Liver (tissue), 9 donors: ENCODE measurements around the gene SLIRP. TPM values are rescaled to one million over a fixed set of nuclear protein-coding genes. Genes with fewer than 3 reads are reported as not detected.

Experiments used
- DNase-seq: peaks from one replicate; pipeline ENCODE4 v3.0.0-alpha.2; 2017; ENCODE audit warnings: low spot score
- H3K27ac ChIP-seq, 2 donors: one replicate each; pipeline ENCODE4 v1.7.0; 2013; ENCODE audit warnings: inconsistent platforms in 2 of 2, low read length in 2 of 2, control low read depth in 1 of 2, low read depth in 1 of 2, mild to moderate bottlenecking in 1 of 2
- H3K27me3 ChIP-seq, 4 donors: one replicate each; pipeline versions ENCODE4 v1.6.1 to v1.7.0; 2013; ENCODE audit warnings: low read length in 3 of 4, inconsistent platforms in 1 of 4, mild to moderate bottlenecking in 1 of 4, moderate library complexity in 1 of 4; ENCODE audit not compliant: control insufficient read depth in 4 of 4, insufficient read depth in 4 of 4
- H3K36me3 ChIP-seq, 4 donors: one replicate each; pipeline versions ENCODE4 v1.6.1 to v1.7.0; 2013; ENCODE audit warnings: low read length in 3 of 4, mild to moderate bottlenecking in 3 of 4, low read depth in 1 of 4, moderate library complexity in 1 of 4; ENCODE audit not compliant: control insufficient read depth in 4 of 4, insufficient read depth in 3 of 4
- H3K4me1 ChIP-seq, 4 donors: one replicate each; pipeline versions ENCODE4 v1.6.1 to v1.7.0; 2013; ENCODE audit warnings: low read length in 3 of 4, mild to moderate bottlenecking in 3 of 4, moderate library complexity in 1 of 4; ENCODE audit not compliant: control insufficient read depth in 4 of 4, insufficient read depth in 4 of 4
- H3K4me3 ChIP-seq, 3 donors: one replicate each; pipeline versions ENCODE4 v1.6.1 to v1.7.0; 2013; ENCODE audit warnings: low read length in 3 of 3, control low read depth in 1 of 3, low read depth in 1 of 3, mild to moderate bottlenecking in 1 of 3
- H3K9ac ChIP-seq, 2 donors: one replicate each; pipeline ENCODE4 v1.7.0; 2013; ENCODE audit warnings: low read length in 2 of 2, mild to moderate bottlenecking in 2 of 2, moderate library complexity in 2 of 2, control low read depth in 1 of 2, low read depth in 1 of 2
- H3K9me3 ChIP-seq, 4 donors: one replicate each; pipeline versions ENCODE4 v1.6.1 to v1.7.0; 2013; ENCODE audit warnings: low read length in 3 of 4; ENCODE audit not compliant: control insufficient read depth in 4 of 4
- ATF3 ChIP-seq: IDR thresholded peaks from 2 replicates; pipeline ENCODE4 v1.6.1; 2016; ENCODE audit warnings: antibody characterized with exemption
- CTCF ChIP-seq: fragments of 150-350 bp; IDR thresholded peaks from 2 replicates; pipeline ENCODE4 v1.5.1; 2017; ENCODE audit warnings: improper control_type of control experiment, low read depth, low read length; ENCODE audit not compliant: missing input control
- EGR1 ChIP-seq, 2 donors: IDR thresholded peaks; 2 replicates each; pipeline ENCODE4 v1.6.1; 2016 to 2018; ENCODE audit warnings: antibody characterized with exemption in 2 of 2, low read depth in 2 of 2
- FOXA1 ChIP-seq: IDR thresholded peaks from 2 replicates; pipeline ENCODE4 v1.6.1; 2016; ENCODE audit warnings: antibody characterized with exemption
- FOXA2 ChIP-seq: IDR thresholded peaks from 2 replicates; pipeline ENCODE4 v1.6.1; 2016; ENCODE audit warnings: antibody characterized with exemption
- GABPA ChIP-seq, 2 donors: IDR thresholded peaks in 1 of 2; conservative IDR thresholded peaks in 1 of 2; 2 replicates each; pipeline ENCODE4 v1.6.1; 2016; ENCODE audit warnings: antibody characterized with exemption in 2 of 2, mild to moderate bottlenecking in 1 of 2, moderate library complexity in 1 of 2
- HNF4A ChIP-seq, 2 donors: conservative IDR thresholded peaks; 2 replicates each; pipeline ENCODE4 v1.6.1; 2016; ENCODE audit warnings: antibody characterized with exemption in 2 of 2, mild to moderate bottlenecking in 2 of 2
- HNF4G ChIP-seq: IDR thresholded peaks from 2 replicates; pipeline ENCODE4 v1.6.1; 2016; ENCODE audit warnings: antibody characterized with exemption
- JUND ChIP-seq, 2 donors: IDR thresholded peaks; 2 replicates each; pipeline ENCODE4 v1.6.1; 2016; ENCODE audit warnings: antibody characterized with exemption in 2 of 2
- MAX ChIP-seq: IDR thresholded peaks from 2 replicates; pipeline ENCODE4 v1.6.1; 2016; ENCODE audit warnings: antibody characterized with exemption
- NR2F2 ChIP-seq: IDR thresholded peaks from 2 replicates; pipeline ENCODE4 v1.6.1; 2016; ENCODE audit warnings: antibody characterized with exemption
- RAD21 ChIP-seq, 2 donors: IDR thresholded peaks; 2 replicates each; pipeline ENCODE4 v1.6.1; 2016; ENCODE audit warnings: antibody characterized with exemption in 2 of 2, mild to moderate bottlenecking in 2 of 2
- REST ChIP-seq: IDR thresholded peaks from 2 replicates; pipeline ENCODE4 v1.6.1; 2016; ENCODE audit warnings: antibody characterized with exemption, mild to moderate bottlenecking
- RXRA ChIP-seq, 2 donors: IDR thresholded peaks; 2 replicates each; pipeline ENCODE4 v1.6.1; 2017 to 2018; ENCODE audit warnings: antibody characterized with exemption in 2 of 2, mild to moderate bottlenecking in 1 of 2
- SP1 ChIP-seq: IDR thresholded peaks from 2 replicates; pipeline ENCODE4 v1.6.1; 2018; ENCODE audit warnings: antibody characterized with exemption, mild to moderate bottlenecking
- TAF1 ChIP-seq: conservative IDR thresholded peaks from 2 replicates; pipeline ENCODE4 v1.6.1; 2016; ENCODE audit warnings: antibody characterized with exemption, mild to moderate bottlenecking
- YY1 ChIP-seq: IDR thresholded peaks from 2 replicates; pipeline ENCODE4 v1.6.1; 2016; ENCODE audit warnings: antibody characterized with exemption, mild to moderate bottlenecking
- ZBTB33 ChIP-seq: IDR thresholded peaks from 2 replicates; pipeline ENCODE4 v1.6.1; 2016; ENCODE audit warnings: antibody characterized with exemption
- whole genome bisulfite sequencing: extraction: QIAGEN DNeasy Blood & Tissue Kit; methylation state at CpG from one replicate; pipeline ENCODE4 v1.1.7; 2013; 5-methylcytosine and 5-hydroxymethylcytosine counted together
- polyA plus RNA-seq, 2 donors: library from polyadenylated mRNA; stranded (reverse) in 1 of 2; unstranded in 1 of 2; fragments of 200-250 nt in 1 of 2; fragments of >200 nt in 1 of 2; fragmentation: Nextera tagmentation in 1 of 2; extraction: Ambion mirVana in 1 of 2; gene quantifications; one replicate each; pipeline versions ENCODE4 v1.2.1 to v1.2.3, GENCODE V29; 2013 to 2015
- total RNA-seq, 2 donors: library from RNA; depleted of rRNA; stranded (reverse); fragments of >200 nt; gene quantifications; one replicate each; pipeline ENCODE4 v1.2.3, GENCODE V29; 2014
- donor health status: healthy.
- donor health status: healthy.
- donor health status: healthy.
- donor health status: healthy.
- donor health status: healthy.

The SLIRP gene
- total and polyA plus RNA-seq, 4 donors, result 91.1 to 294 (median 121) TPM

- no peak overlapping the region for H3K27ac ChIP-seq
- no peak for DNase-seq
- H3K9me3 ChIP-seq, result no peaks in the 10 kb centered on the region
- no peak for TF ChIP-seq RAD21 (IDR thresholded peaks at IDR 0.05)
- TF ChIP-seq JUND (IDR thresholded peaks at IDR 0.05), result no peak
- TF ChIP-seq HNF4G, result no peak
- no peak for TF ChIP-seq MAX
- no peak for TF ChIP-seq SP1
- TF ChIP-seq ATF3, result no peak
- TF ChIP-seq TAF1, result no peak
- no peak for TF ChIP-seq ZBTB33
- no peak for TF ChIP-seq NR2F2
- no peak for TF ChIP-seq GABPA (IDR thresholded peaks at IDR 0.05 in 1 of 2, conservative IDR thresholded peaks at IDR 0.05 in 1 of 2)
- no peak for TF ChIP-seq FOXA1
- no peak for TF ChIP-seq RXRA (IDR thresholded peaks at IDR 0.05)
- no peak for TF ChIP-seq FOXA2
- TF ChIP-seq HNF4A (conservative IDR thresholded peaks at IDR 0.05), result no peak
- TF ChIP-seq YY1, result no peak
- TF ChIP-seq REST, result no peak
- no peak for TF ChIP-seq EGR1 (IDR thresholded peaks at IDR 0.05; ENCODE audit: low read depth in 2 of 2)
- no peak for TF ChIP-seq CTCF
- no peak overlapping the region for H3K9ac ChIP-seq
- H3K4me1 ChIP-seq, result no peaks in the 10 kb centered on the region
- WGBS, result 86% methylated on average over 5 of the region's 5 CpGs
- H3K36me3 ChIP-seq, result peaks cover 10 to 82% (median 53%) of the 10 kb centered on the region in 4 donors
- H3K4me3 ChIP-seq, result no peak overlapping the region
- no peaks in the 10 kb centered on the region for H3K27me3 ChIP-seq
Measured at GRCh38 chr14:77717608-77718305, 9.9 kb downstream of the SLIRP start.
